Liver (tissue), 9 donors: ENCODE results near the gene AKR1B1. TPM values are rescaled to one million over a fixed set of nuclear protein-coding genes. Genes with fewer than 3 reads are reported as not detected.

Experiments
- DNase-seq: peaks from one replicate; pipeline ENCODE4 v3.0.0-alpha.2; 2017; ENCODE audit warnings: low spot score
- H3K27ac ChIP-seq, 2 donors: one replicate each; pipeline ENCODE4 v1.7.0; 2013; ENCODE audit warnings: inconsistent platforms in 2 of 2, low read length in 2 of 2, control low read depth in 1 of 2, low read depth in 1 of 2, mild to moderate bottlenecking in 1 of 2
- H3K27me3 ChIP-seq, 4 donors: one replicate each; pipeline versions ENCODE4 v1.6.1 to v1.7.0; 2013; ENCODE audit warnings: low read length in 3 of 4, inconsistent platforms in 1 of 4, mild to moderate bottlenecking in 1 of 4, moderate library complexity in 1 of 4; ENCODE audit not compliant: control insufficient read depth in 4 of 4, insufficient read depth in 4 of 4
- H3K36me3 ChIP-seq, 4 donors: one replicate each; pipeline versions ENCODE4 v1.6.1 to v1.7.0; 2013; ENCODE audit warnings: low read length in 3 of 4, mild to moderate bottlenecking in 3 of 4, low read depth in 1 of 4, moderate library complexity in 1 of 4; ENCODE audit not compliant: control insufficient read depth in 4 of 4, insufficient read depth in 3 of 4
- H3K4me1 ChIP-seq, 4 donors: one replicate each; pipeline versions ENCODE4 v1.6.1 to v1.7.0; 2013; ENCODE audit warnings: low read length in 3 of 4, mild to moderate bottlenecking in 3 of 4, moderate library complexity in 1 of 4; ENCODE audit not compliant: control insufficient read depth in 4 of 4, insufficient read depth in 4 of 4
- H3K4me3 ChIP-seq, 3 donors: one replicate each; pipeline versions ENCODE4 v1.6.1 to v1.7.0; 2013; ENCODE audit warnings: low read length in 3 of 3, control low read depth in 1 of 3, low read depth in 1 of 3, mild to moderate bottlenecking in 1 of 3
- H3K9ac ChIP-seq, 2 donors: one replicate each; pipeline ENCODE4 v1.7.0; 2013; ENCODE audit warnings: low read length in 2 of 2, mild to moderate bottlenecking in 2 of 2, moderate library complexity in 2 of 2, control low read depth in 1 of 2, low read depth in 1 of 2
- H3K9me3 ChIP-seq, 4 donors: one replicate each; pipeline versions ENCODE4 v1.6.1 to v1.7.0; 2013; ENCODE audit warnings: low read length in 3 of 4; ENCODE audit not compliant: control insufficient read depth in 4 of 4
- ATF3 ChIP-seq: IDR thresholded peaks from 2 replicates; pipeline ENCODE4 v1.6.1; 2016; ENCODE audit warnings: antibody characterized with exemption
- FOXA1 ChIP-seq: IDR thresholded peaks from 2 replicates; pipeline ENCODE4 v1.6.1; 2016; ENCODE audit warnings: antibody characterized with exemption
- FOXA2 ChIP-seq: IDR thresholded peaks from 2 replicates; pipeline ENCODE4 v1.6.1; 2016; ENCODE audit warnings: antibody characterized with exemption
- GABPA ChIP-seq, 2 donors: IDR thresholded peaks in 1 of 2; conservative IDR thresholded peaks in 1 of 2; 2 replicates each; pipeline ENCODE4 v1.6.1; 2016; ENCODE audit warnings: antibody characterized with exemption in 2 of 2, mild to moderate bottlenecking in 1 of 2, moderate library complexity in 1 of 2
- HNF4A ChIP-seq, 2 donors: conservative IDR thresholded peaks; 2 replicates each; pipeline ENCODE4 v1.6.1; 2016; ENCODE audit warnings: antibody characterized with exemption in 2 of 2, mild to moderate bottlenecking in 2 of 2
- HNF4G ChIP-seq: IDR thresholded peaks from 2 replicates; pipeline ENCODE4 v1.6.1; 2016; ENCODE audit warnings: antibody characterized with exemption
- MAX ChIP-seq: IDR thresholded peaks from 2 replicates; pipeline ENCODE4 v1.6.1; 2016; ENCODE audit warnings: antibody characterized with exemption
- NR2F2 ChIP-seq: IDR thresholded peaks from 2 replicates; pipeline ENCODE4 v1.6.1; 2016; ENCODE audit warnings: antibody characterized with exemption
- RAD21 ChIP-seq, 2 donors: IDR thresholded peaks; 2 replicates each; pipeline ENCODE4 v1.6.1; 2016; ENCODE audit warnings: antibody characterized with exemption in 2 of 2, mild to moderate bottlenecking in 2 of 2
- REST ChIP-seq: IDR thresholded peaks from 2 replicates; pipeline ENCODE4 v1.6.1; 2016; ENCODE audit warnings: antibody characterized with exemption, mild to moderate bottlenecking
- RXRA ChIP-seq, 2 donors: IDR thresholded peaks; 2 replicates each; pipeline ENCODE4 v1.6.1; 2017 to 2018; ENCODE audit warnings: antibody characterized with exemption in 2 of 2, mild to moderate bottlenecking in 1 of 2
- SP1 ChIP-seq: IDR thresholded peaks from 2 replicates; pipeline ENCODE4 v1.6.1; 2018; ENCODE audit warnings: antibody characterized with exemption, mild to moderate bottlenecking
- YY1 ChIP-seq: IDR thresholded peaks from 2 replicates; pipeline ENCODE4 v1.6.1; 2016; ENCODE audit warnings: antibody characterized with exemption, mild to moderate bottlenecking
- ZBTB33 ChIP-seq: IDR thresholded peaks from 2 replicates; pipeline ENCODE4 v1.6.1; 2016; ENCODE audit warnings: antibody characterized with exemption
- WGBS: extraction: QIAGEN DNeasy Blood & Tissue Kit; methylation state at CpG from one replicate; pipeline ENCODE4 v1.1.7; 2013; 5-methylcytosine and 5-hydroxymethylcytosine counted together
- polyA plus RNA-seq, 2 donors: library from polyadenylated mRNA; stranded (reverse) in 1 of 2; unstranded in 1 of 2; fragments of 200-250 nt in 1 of 2; fragments of >200 nt in 1 of 2; fragmentation: Nextera tagmentation in 1 of 2; extraction: Ambion mirVana in 1 of 2; gene quantifications; one replicate each; pipeline versions ENCODE4 v1.2.1 to v1.2.3, GENCODE V29; 2013 to 2015
- total RNA-seq, 2 donors: library from RNA; depleted of rRNA; stranded (reverse); fragments of >200 nt; gene quantifications; one replicate each; pipeline ENCODE4 v1.2.3, GENCODE V29; 2014
- TF ChIP-seq, protein P1 (sequence below): fragments of 150-350 bp; IDR thresholded peaks from 2 replicates; pipeline ENCODE4 v1.5.1; 2017; ENCODE audit warnings: improper control_type of control experiment, low read depth, low read length; ENCODE audit not compliant: missing input control
- donor health status: healthy.
- donor health status: healthy.
- donor health status: healthy.
- donor health status: healthy.
- donor health status: healthy.

AKR1B1 gene
- total and polyA plus RNA-seq, 4 donors: 10.8 to 12.6 (median 11.6) TPM

DNA sequence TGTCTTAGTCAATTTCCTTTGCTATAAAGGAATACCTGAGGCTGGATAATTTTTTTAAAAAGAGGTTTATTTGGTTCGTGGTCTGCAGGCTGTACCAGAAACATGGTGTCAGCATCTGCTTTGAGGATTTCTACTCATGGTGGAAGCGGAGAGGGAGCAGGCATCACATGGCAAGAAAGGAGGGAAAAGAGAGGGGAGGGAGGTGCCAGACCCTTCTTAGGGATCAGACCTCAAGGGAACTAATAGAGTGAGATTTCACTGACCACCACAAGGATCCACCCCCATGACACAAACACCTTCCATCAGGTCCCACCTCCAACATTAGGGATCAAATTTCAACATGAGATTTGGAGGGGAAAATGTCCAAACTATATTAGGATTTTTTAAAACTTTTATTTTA lies 41.5 kb upstream of the AKR1B1 start:
- Histone ChIP-seq H3K9me3 (no peaks in the 10 kb centered on the region), H3K27me3 (peaks cover 0 to 7% (median 0%) of the 10 kb centered on the region in 4 donors), H3K36me3 (no peaks in the 10 kb centered on the region), H3K27ac (no peak overlapping the region), H3K4me1 (no peaks in the 10 kb centered on the region), H3K4me3 (no peak overlapping the region), H3K9ac (no peak overlapping the region)
- 81% methylated on average over 2 of the region's 2 CpGs for WGBS
- DNase-seq: no peak
- TF ChIP-seq MAX: no peak
- no peak for TF ChIP-seq HNF4A (conservative IDR thresholded peaks at IDR 0.05)
- no peak for TF ChIP-seq RXRA (IDR thresholded peaks at IDR 0.05)
- TF ChIP-seq GABPA (IDR thresholded peaks at IDR 0.05 in 1 of 2, conservative IDR thresholded peaks at IDR 0.05 in 1 of 2): no peak
- TF ChIP-seq, protein P1, sequence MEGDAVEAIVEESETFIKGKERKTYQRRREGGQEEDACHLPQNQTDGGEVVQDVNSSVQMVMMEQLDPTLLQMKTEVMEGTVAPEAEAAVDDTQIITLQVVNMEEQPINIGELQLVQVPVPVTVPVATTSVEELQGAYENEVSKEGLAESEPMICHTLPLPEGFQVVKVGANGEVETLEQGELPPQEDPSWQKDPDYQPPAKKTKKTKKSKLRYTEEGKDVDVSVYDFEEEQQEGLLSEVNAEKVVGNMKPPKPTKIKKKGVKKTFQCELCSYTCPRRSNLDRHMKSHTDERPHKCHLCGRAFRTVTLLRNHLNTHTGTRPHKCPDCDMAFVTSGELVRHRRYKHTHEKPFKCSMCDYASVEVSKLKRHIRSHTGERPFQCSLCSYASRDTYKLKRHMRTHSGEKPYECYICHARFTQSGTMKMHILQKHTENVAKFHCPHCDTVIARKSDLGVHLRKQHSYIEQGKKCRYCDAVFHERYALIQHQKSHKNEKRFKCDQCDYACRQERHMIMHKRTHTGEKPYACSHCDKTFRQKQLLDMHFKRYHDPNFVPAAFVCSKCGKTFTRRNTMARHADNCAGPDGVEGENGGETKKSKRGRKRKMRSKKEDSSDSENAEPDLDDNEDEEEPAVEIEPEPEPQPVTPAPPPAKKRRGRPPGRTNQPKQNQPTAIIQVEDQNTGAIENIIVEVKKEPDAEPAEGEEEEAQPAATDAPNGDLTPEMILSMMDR: no peak
- TF ChIP-seq FOXA1: no peak
- no peak for TF ChIP-seq RAD21 (IDR thresholded peaks at IDR 0.05)
- no peak for TF ChIP-seq HNF4G
- no peak for TF ChIP-seq FOXA2

DNA sequence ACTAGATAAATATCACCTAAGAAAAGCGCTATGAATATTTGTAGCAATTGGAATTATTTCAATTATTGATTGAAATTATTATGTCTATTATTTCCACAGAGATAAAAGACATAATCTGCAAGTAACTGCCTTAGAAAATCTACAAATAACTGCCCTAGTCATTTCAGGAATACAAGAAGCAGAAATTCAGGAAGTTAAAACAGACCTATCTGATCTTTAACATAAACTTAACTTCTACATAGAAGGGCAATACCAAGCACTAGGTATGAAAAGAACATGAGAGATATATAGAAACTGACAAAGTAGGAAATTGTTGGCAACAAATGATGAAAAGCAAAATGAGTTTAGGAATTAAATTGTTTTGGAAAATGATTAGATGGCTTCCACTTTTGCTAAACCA lies 36.6 kb upstream of the AKR1B1 start:
- WGBS: 74% methylated on average over 1 of the region's 1 CpG

More for the DNA sequence above, 36.6 kb upstream of the AKR1B1 start:
- Histone ChIP-seq H3K36me3 (no peaks in the 10 kb centered on the region), H3K9me3 (no peaks in the 10 kb centered on the region), H3K9ac (no peak overlapping the region), H3K4me1 (no peaks in the 10 kb centered on the region), H3K27ac (no peak overlapping the region), H3K4me3 (no peak overlapping the region), H3K27me3 (peaks cover 0 to 7% (median 0%) of the 10 kb centered on the region in 4 donors)
- TF ChIP-seq YY1 (no peak), ATF3 (no peak), HNF4A (conservative IDR thresholded peaks at IDR 0.05) (no peak), ZBTB33 (no peak), NR2F2 (no peak), FOXA2 (no peak), SP1 (no peak), FOXA1 (no peak), REST (no peak), MAX (no peak)
- no peak for DNase-seq
